ENCODE results near the gene CHCHD3. TPM values are rescaled to one million over a fixed set of nuclear protein-coding genes. Genes with fewer than 3 reads are reported as not detected.

Gene CHCHD3
- total and polyA plus RNA-seq, 7 donors = 61.7 to 93.4 (median 63.7) TPM

DNA sequence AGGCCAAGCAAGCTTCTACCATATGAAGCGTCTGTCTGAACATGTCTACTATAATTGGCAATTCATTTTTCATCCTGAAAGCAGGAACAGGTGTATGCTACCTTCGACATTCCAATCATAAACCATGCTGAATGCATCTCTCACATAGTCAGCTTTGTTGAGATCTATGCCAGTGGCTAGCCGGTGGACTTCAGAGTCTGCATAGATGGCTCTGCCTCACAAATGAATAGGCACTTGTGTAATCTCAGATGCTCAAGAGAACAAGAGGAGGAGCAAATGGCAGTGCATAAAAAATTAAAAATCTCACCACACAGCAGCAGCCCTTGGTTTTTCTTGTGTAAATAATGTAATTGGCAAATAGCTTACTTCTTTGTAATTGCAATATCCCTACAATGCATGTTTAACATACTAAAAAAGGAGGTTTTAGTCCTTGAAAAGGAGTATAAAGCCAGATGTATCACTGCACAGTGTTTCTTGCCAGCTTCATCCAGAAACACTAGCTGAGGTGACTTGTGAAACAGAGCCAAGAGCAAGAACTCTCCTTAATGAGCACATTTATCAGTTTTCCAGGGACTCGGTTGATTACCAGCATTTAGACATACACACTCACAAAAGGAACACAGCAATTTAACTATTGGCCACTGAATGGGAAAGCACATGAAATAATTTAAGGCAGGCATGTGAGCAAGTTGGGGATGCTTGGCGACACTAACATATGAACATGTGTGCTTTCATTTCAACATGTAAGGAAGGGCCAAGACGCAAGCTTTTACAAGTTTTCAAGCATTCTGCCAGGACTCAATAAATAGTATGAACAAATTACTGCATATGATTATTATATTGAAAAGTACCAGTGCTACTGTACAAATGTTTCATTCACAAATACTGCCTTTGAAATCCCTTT, 255.7 kb downstream of the CHCHD3 start:
- Histone ChIP-seq H3K4me3 (no peak overlapping the region), H3K4me1 (no peaks in the 10 kb centered on the region), H3K27me3 (no peaks in the 10 kb centered on the region), H3K36me3 (no peaks in the 10 kb centered on the region), H3K27ac (no peak overlapping the region), H3K9me3 (no peaks in the 10 kb centered on the region)
- intact Hi-C loops (cut with DNase I) = no loop called here
- WGBS, 2 donors = 97 to 98% methylated on average over 6 of the region's 6 CpGs
- TF ChIP-seq POLR2AphosphoS5 (IDR thresholded peaks at IDR 0.05) = no peak
- TF ChIP-seq POLR2A (IDR thresholded peaks at IDR 0.05) = no peak
- DNase-seq = no peak

GRCh38 chr7:132825222-132825621, 256.7 kb downstream of the CHCHD3 start:
- intact Hi-C loops (cut with DNase I) = no loop called here
- H3K36me3 ChIP-seq = no peaks in the 10 kb centered on the region
- no peaks in the 10 kb centered on the region for H3K4me1 ChIP-seq
- WGBS, 2 donors = 96 to 98% methylated on average over 2 of the region's 2 CpGs
- H3K4me3 ChIP-seq = no peak overlapping the region
- no peaks in the 10 kb centered on the region for H3K9me3 ChIP-seq
- no peak overlapping the region for H3K27ac ChIP-seq
- DNase-seq = no peak
- TF ChIP-seq EP300 (IDR thresholded peaks at IDR 0.05) (no peak), POLR2AphosphoS5 (IDR thresholded peaks at IDR 0.05) (no peak), POLR2A (IDR thresholded peaks at IDR 0.05) (no peak)
- TF ChIP-seq, protein P1, sequence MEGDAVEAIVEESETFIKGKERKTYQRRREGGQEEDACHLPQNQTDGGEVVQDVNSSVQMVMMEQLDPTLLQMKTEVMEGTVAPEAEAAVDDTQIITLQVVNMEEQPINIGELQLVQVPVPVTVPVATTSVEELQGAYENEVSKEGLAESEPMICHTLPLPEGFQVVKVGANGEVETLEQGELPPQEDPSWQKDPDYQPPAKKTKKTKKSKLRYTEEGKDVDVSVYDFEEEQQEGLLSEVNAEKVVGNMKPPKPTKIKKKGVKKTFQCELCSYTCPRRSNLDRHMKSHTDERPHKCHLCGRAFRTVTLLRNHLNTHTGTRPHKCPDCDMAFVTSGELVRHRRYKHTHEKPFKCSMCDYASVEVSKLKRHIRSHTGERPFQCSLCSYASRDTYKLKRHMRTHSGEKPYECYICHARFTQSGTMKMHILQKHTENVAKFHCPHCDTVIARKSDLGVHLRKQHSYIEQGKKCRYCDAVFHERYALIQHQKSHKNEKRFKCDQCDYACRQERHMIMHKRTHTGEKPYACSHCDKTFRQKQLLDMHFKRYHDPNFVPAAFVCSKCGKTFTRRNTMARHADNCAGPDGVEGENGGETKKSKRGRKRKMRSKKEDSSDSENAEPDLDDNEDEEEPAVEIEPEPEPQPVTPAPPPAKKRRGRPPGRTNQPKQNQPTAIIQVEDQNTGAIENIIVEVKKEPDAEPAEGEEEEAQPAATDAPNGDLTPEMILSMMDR (IDR thresholded peaks at IDR 0.05) = no peak
- H3K27me3 ChIP-seq = no peaks in the 10 kb centered on the region

- H3K4me3 ChIP-seq = no peak overlapping the region
- intact Hi-C loops (cut with DNase I) = no loop called here
- H3K9me3 ChIP-seq = no peaks in the 10 kb centered on the region
- H3K4me1 ChIP-seq = peaks cover 0 to 26% (median 15%) of the 10 kb centered on the region in 4 donors
- no peak for DNase-seq
- TF ChIP-seq POLR2A (IDR thresholded peaks at IDR 0.05) (no peak), EP300 (IDR thresholded peaks at IDR 0.05) (no peak), POLR2AphosphoS5 (IDR thresholded peaks at IDR 0.05) (no peak)
- TF ChIP-seq, protein P1 (IDR thresholded peaks at IDR 0.05) = no peak
- H3K36me3 ChIP-seq = no peaks in the 10 kb centered on the region
- no peaks in the 10 kb centered on the region for H3K27me3 ChIP-seq
- WGBS, 2 donors = 97% methylated on average over 7 of the region's 7 CpGs
- no peak overlapping the region for H3K27ac ChIP-seq
Observed at GRCh38 chr7:132819648-132820047, 262.2 kb downstream of the CHCHD3 start.

DNA sequence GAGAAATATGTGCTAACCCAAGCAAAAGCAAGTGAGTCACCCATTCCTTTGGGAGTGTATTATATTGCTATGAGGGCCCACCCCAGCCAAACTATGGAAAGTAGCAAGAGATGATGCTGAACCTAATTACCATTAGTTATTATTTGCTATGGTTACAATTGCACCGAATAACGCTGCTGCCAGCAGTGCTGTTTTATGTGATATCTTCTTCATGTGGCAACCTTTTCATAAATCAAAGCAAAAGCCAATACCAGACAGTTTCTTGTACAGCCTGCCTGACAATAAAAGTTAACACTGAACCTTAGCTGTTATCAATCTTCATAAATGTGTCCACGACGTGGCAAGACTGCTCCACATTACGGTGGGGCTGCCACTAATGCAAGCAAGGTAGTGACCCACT, 263.9 kb downstream of the CHCHD3 start:
- Histone ChIP-seq H3K36me3 (no peaks in the 10 kb centered on the region), H3K4me1 (peaks cover 0 to 26% (median 15%) of the 10 kb centered on the region in 4 donors), H3K9me3 (no peaks in the 10 kb centered on the region), H3K4me3 (no peak overlapping the region), H3K27me3 (no peaks in the 10 kb centered on the region), H3K27ac (no peak overlapping the region)
- WGBS, 2 donors = 31 to 69% methylated on average over 5 of the region's 5 CpGs
- intact Hi-C loops (cut with DNase I) = no loop called here
- no peak for DNase-seq
- TF ChIP-seq POLR2A (IDR thresholded peaks at IDR 0.05) = no peak
- no peak for TF ChIP-seq EP300 (IDR thresholded peaks at IDR 0.05)
- no peak for TF ChIP-seq POLR2AphosphoS5 (IDR thresholded peaks at IDR 0.05)
- TF ChIP-seq, protein P1 (IDR thresholded peaks at IDR 0.05) = no peak

GRCh38 chr7:132815696-132816311, 266.1 kb downstream of the CHCHD3 start:
- Histone ChIP-seq H3K27me3 (no peaks in the 10 kb centered on the region), H3K36me3 (no peaks in the 10 kb centered on the region), H3K27ac (no peak overlapping the region), H3K4me1 (peaks cover 0 to 26% (median 15%) of the 10 kb centered on the region in 4 donors), H3K4me3 (no peak overlapping the region), H3K9me3 (no peaks in the 10 kb centered on the region)
- intact Hi-C loops (cut with DNase I) = no loop called here
- 83 to 86% methylated on average over 6 of the region's 6 CpGs for WGBS, 2 donors
- TF ChIP-seq, protein P1 (IDR thresholded peaks at IDR 0.05) = no peak
- TF ChIP-seq POLR2AphosphoS5 (IDR thresholded peaks at IDR 0.05) = no peak
- TF ChIP-seq EP300 (IDR thresholded peaks at IDR 0.05) = no peak
- TF ChIP-seq POLR2A (IDR thresholded peaks at IDR 0.05) = no peak
- DNase-seq = no peak
